NCI-H2196 treated with DMSO at 0.1 percent for 48 hours (cell line): Measurements from ENCODE around the gene SIRT3.

ENCODE experiments used
- DNase-seq: peaks from one replicate; lab custom pipeline; 2025; ENCODE audit not compliant: unreplicated experiment; lab: John Stamatoyannopoulos, UW

The SIRT3 gene

DNA sequence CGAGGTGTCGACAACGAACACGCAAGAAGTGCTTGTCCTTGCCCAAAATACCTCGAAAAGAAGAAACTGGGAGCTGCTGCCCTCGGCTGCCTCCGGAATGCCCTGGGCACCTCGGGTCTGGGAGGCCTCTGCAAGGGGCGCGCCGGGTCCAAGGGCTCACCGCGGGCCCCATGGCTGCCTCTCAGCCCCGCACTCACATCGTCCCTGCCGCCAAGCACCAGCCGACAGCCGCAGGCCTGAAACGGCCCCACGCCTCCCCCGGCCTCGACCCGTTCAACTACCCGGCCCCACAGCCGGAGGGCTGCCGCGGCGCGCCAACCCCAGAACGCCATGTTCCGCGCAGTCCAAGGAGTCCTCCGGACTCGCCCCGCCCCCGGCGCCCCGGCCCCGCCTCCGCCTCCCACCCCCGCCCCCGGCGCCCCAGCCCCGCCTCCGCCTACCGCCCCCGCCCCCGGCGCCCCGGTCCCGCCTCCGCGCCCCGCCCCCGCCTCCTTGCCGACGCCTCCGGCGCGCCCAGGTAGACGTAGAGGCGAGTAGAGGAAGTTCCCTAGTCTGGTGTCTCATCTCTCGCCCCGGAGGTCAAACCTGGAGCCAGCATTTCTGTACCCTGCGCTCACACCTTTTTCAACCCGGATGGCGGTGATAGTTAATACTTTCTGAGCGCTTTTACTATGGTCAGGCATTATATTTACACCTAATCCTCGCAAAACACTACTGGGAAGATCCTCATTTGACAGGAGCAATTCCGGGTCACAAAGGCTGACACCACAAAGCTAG lies at the start of gene SIRT3:
Gene SIRT3 (minus strand): TSS at position 346 of the 777 bp plus-strand sequence. CDS start 14 bp downstream, at position 332.
- DNase-seq, result peak; percentile 76

DNA sequence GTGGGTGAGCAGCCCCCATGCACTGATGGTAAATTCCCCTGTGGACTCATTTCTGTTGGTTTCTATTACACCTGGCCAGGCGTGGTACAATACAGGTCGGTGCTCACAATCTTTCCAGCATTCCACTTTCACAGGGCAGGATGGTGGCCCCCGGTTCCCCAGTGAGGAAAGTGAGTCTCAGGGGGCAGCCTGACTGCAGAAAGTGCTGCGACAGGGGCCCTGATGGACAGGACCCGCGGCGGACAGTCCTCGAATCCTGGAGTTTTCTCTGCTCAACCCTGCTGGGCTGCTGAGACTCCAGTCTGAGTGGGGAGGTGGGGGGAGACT lies 49.7 kb upstream of the SIRT3 start:
- no peak for DNase-seq

DNA sequence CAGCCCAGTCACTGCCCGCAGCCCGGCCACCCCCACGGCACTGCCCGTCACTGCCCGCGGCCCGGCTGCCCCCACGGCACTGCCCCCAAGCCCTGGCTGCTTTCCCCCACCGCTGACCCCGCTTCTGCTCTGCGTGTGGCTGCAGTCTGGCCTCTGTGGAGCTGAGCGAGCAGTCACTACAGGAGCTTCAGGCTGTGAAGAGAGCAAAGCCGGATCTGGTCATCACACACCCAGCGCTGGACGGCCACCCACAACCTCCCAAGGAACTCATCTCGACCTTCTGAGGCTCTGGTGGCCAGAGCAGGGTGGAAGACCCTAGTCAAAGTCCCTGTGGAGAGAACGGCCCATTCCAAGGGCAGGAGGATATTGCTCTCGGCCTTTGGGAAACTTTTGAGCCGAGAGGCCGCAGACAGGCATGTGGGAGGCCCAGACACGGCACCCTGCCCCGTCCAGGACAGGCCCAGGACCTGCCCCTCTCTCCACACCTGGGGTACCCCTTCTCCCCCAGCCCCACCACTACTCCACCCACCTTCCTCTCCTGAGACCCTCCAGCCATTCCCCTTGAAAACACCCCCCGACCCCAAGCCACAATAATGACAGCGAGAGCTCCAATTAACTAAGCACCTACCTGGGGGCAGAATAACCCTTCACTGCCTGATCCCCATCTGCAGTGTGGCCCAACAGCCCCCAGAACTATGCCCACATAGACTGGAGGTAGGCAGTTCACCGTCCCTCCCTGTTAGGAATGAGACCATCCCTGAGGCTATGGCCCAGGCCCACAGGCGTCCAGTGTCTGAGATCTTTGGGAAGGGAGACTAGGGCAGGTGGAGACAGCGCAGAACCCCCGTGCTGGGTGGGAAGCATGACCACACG lies 49.1 kb upstream of the SIRT3 start:
- no peak for DNase-seq

DNA sequence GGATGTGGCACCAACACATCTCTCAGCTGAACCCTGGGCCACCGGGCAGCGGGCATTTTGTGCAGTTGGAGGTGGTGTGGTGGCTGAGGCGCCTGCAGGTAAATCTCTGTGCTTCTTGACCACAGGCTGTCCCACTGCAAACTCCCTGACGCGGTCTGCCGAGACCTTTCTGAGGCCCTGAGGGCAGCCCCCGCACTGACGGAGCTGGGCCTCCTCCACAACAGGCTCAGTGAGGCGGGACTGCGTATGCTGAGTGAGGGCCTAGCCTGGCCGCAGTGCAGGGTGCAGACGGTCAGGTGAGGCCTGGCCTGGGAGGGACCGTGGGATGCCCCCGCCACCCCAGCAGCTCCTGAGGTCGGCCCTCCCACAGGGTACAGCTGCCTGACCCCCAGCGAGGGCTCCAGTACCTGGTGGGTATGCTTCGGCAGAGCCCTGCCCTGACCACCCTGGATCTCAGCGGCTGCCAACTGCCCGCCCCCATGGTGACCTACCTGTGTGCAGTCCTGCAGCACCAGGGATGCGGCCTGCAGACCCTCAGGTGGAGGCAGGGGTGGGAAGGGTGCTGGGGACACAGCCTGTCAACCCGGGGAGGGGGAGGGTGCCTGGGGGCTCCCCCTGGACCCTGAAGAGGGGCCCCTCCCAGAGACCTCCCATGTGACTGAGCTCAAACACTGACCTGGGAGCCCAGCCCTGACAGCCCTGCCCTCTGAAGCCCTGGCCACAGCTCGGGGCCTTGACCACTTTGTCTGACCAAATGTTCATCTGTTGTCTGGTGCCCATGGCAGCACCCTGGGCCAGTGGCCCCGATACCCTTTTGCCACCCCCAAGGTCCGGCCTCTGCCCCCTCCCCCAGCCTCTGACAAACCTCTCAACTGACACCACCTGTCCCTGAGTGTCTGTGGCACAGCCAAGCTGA lies 48.2 kb upstream of the SIRT3 start:
- no peak for DNase-seq

DNA sequence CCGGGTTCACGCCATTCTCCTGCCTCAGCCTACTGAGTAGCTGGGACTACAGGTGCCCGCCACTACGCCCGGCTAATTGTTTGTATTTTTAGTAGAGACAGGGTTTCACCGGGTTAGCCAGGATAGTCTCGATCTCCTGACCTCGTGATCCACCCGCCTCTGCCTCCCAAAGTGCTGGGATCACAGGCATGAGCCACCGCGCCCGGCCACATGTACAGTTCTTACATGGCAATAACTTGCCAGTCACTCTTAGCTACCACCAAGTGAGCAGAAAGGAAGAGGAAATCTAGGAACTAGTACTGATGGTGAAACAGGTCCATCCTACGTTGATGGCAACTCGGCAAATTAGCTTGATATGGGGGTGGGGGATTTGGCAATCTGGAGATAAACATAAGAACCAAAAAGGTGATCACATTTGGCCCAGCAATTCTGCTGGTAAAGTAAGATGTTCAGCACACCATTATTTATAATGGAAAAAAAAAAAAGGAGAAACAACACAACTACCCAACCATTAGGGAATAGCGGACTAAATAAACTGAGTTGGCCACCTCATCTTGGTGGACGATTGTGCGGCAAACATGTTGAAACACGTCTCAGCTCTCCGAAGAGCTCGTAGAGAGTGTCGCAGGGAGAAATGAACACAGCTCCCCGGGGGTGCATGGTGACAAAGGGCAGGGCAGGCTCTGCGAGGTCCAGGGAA lies 47.4 kb upstream of the SIRT3 start:
- DNase-seq, result no peak

DNA sequence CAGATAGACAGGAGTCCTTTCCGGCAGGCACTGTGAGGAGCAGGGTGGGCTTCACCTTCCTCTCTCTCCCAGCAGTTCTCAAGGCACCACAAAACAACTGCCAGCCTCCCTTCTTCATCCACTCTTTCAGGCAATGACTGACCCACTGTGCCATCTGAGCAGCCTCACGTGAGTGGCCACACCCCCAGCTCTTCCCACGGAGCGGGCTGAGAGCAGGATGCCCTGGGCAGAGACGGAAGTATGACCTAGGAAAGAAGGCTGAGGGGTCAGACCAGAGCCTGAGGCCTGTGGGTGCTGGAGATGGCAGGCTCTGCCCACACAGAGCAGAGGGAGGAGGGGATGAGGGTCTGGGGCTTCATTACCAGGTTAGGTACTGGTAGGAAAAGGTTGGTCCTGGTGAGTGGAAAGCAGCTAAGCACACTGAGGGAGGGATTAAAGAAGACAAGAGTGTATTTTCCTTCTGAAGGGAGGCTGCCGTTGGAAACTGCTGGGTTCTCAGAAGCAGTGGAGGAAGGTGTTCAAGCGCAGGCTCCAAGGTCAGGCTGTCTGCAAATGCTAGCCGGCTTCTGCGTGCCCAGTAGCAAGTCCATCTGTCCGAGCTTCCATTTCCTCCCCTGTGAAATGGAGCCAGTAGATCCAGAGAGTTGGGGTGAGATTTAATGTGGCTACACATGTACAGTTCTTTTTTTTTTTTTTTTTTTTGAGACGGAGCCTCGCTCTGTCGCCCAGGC lies 46.7 kb upstream of the SIRT3 start:
- DNase-seq, result no peak

DNA sequence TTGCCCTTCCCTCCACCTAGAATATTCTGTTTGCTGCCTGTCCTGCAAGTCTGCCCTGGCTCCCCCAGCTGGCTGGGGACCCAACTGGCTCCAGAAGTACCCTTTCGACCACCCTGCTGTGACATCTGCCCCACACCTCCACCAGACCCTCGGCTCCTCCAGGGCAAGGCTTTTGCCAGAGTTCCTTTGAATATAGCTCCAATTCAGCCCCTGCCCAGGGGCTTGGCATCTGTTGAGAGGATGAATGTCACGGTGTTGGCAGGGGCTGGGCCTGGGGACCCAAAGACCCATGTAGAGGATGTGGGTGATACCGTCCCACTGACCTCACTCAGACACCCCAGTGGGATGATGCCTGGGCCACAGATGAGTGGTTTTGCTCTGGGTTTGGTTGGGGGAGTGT lies 46.0 kb upstream of the SIRT3 start:
- DNase-seq, result no peak

DNA sequence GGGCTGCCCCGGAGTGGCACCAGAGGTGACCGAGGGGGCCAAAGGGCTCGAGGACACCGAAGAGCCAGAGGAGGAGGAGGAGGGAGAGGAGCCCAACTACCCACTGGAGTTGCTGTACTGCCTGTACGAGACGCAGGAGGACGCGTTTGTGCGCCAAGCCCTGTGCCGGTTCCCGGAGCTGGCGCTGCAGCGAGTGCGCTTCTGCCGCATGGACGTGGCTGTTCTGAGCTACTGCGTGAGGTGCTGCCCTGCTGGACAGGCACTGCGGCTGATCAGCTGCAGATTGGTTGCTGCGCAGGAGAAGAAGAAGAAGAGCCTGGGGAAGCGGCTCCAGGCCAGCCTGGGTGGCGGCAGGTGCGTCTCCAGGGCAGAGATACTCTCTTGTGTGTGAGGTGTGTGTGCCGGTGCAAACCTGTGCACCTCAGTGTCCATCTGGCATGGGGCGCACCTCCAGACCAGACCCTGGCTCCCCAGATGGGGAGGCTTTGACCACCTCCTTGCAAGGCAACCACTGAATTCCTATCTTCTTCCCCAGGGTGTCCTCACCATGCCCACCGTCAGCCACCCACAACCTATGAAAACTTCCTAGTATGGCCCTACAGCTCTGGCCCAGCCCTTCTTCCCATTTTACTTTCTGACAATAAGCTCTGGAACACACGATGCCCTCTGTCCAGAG lies 45.5 kb upstream of the SIRT3 start:
- no peak for DNase-seq

DNA sequence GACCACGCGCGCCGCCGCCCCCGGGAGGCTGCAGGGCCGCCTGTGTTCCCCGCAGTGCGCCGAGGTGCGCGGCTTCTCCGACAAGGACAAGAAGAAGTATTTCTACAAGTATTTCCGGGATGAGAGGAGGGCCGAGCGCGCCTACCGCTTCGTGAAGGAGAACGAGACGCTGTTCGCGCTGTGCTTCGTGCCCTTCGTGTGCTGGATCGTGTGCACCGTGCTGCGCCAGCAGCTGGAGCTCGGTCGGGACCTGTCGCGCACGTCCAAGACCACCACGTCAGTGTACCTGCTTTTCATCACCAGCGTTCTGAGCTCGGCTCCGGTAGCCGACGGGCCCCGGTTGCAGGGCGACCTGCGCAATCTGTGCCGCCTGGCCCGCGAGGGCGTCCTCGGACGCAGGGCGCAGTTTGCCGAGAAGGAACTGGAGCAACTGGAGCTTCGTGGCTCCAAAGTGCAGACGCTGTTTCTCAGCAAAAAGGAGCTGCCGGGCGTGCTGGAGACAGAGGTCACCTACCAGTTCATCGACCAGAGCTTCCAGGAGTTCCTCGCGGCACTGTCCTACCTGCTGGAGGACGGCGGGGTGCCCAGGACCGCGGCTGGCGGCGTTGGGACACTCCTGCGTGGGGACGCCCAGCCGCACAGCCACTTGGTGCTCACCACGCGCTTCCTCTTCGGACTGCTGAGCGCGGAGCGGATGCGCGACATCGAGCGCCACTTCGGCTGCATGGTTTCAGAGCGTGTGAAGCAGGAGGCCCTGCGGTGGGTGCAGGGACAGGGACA lies 44.8 kb upstream of the SIRT3 start:
- DNase-seq, result no peak

DNA sequence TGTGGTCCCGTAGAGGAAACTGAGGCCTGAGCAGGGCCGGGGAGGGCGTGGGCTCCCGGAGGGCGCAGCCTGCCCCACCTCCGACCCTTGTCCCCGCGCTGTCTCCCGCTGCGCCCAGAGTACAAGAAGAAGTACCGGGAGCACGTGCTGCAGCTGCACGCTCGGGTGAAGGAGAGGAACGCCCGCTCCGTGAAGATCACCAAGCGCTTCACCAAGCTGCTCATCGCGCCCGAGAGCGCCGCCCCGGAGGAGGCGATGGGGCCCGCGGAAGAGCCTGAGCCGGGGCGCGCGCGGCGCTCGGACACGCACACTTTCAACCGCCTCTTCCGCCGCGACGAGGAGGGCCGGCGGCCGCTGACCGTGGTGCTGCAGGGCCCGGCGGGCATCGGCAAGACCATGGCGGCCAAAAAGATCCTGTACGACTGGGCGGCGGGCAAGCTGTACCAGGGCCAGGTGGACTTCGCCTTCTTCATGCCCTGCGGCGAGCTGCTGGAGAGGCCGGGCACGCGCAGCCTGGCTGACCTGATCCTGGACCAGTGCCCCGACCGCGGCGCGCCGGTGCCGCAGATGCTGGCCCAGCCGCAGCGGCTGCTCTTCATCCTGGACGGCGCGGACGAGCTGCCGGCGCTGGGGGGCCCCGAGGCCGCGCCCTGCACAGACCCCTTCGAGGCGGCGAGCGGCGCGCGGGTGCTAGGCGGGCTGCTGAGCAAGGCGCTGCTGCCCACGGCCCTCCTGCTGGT lies 44.0 kb upstream of the SIRT3 start:
- peak; percentile 41 for DNase-seq

DNA sequence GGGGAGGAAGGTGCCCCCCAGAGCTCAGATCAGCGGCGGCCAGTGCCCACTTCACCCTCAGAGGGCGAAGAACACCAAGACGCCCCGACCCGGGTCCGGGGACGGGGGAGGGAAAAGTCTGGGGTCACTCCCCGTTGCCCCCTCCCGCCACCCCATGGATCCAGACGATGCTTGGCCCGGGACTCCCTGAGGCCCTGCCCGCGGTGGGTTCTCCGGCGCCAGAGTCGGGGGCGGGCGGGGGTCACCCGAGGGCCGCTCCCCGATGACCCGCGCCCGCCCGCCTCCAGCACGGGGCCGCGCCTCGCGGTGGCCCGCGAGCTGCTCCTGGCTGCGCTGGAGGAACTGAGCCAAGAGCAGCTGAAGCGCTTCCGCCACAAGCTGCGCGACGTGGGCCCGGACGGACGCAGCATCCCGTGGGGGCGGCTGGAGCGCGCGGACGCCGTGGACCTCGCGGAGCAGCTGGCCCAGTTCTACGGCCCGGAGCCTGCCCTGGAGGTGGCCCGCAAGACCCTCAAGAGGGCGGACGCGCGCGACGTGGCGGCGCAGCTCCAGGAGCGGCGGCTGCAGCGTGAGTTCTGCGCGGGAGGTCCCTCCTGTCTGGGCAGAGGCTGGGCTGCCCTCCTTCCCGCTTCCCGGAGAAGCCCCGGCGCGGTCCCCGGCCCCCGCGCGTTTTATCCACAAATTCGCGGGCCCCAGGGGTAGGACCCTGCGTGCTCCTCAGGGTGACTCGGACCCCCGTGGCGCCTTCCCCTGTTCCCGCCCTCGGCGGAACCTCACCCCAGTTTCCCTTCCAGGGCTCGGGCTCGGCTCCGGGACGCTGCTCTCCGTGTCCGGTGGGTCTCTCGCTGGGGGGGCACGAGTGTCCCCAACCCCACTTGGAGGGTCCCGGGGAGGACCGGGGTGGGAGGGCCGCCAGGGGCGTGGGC lies 43.2 kb upstream of the SIRT3 start:
- no peak for DNase-seq

DNA sequence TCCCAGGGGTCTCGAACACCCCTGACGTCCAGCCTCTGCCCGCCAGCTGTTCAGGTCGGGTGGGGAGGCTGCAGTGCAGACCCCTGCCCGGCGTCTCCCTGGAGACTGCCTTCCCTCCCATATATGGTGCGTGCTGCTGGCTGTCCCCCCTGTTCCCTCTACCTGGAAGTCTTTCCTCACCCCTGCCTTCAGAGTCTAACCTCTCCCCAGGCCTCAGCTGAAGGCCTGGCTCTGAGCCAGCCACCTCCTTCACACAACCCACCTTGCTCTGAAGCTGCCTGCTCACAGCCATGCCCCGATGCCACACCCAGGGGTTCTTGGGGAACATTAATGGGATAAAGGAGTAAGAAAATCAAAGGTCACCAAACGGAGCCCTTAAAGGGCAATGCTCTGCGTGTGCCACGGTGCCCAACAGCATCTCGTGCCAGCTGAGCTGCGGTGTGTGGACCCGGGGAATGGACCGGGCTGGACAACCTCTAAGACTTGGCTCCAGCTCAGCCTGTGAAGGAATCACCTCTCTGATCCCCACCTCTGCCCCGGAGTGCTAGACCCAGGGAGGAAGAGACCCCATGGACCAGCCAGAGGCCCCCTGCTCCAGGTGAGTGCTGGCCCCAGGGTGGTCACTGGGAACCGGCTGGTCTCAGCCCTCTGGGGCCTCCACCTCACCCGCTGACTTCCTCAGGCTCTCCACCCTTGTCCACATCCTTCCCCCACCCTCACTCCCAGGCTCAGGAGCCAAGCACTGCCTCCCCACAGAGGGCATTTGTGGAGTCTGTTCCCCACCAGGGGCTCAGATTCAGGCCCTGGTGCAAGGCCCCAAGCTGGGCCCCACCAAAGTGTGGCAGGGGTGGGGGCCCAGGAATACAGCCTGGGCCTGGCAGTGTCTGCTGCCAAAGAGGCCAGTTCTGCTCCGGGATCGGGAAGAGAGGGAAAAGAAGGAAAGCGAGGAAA lies 42.1 kb upstream of the SIRT3 start, which contains the start of gene NLRP6:
Gene NLRP6 (plus strand): TSS at position 407 of the 951 bp plus-strand sequence. CDS start 163 bp downstream, at position 570.
- no peak for DNase-seq

DNA sequence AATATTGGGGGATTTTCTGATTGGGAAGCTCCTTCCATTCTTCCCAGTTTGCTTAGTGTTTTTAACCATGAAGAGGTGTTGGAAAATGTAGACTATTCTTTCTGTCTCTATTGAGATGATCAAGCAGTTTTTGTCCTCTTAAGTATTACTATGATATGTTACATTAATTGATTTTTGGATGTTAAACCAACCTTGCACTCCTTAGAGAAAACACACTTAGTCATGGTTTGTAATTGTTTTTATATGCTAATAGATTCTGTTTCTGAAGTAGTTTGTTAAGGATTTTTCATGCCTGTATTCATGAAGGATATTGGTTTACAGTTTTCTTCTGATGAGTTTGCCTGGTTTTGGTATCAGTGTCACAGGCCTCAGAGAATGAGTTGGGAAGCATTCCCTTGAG lies 40.1 kb upstream of the SIRT3 start:
- no peak for DNase-seq

DNA sequence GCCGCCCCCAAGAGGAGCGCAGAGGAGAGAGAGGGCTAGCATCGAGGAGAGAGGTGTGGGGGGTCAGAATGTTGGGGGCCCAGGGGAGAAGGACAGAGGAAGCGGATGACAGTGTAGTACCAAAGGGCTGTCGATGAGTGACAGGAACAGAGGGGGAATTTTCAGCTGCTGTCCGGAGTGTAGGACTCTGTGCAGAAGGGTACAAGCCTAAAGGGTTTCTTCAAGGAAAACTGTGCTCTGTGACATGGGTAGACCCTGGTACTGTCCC lies 36.7 kb upstream of the SIRT3 start:
- no peak for DNase-seq

DNA sequence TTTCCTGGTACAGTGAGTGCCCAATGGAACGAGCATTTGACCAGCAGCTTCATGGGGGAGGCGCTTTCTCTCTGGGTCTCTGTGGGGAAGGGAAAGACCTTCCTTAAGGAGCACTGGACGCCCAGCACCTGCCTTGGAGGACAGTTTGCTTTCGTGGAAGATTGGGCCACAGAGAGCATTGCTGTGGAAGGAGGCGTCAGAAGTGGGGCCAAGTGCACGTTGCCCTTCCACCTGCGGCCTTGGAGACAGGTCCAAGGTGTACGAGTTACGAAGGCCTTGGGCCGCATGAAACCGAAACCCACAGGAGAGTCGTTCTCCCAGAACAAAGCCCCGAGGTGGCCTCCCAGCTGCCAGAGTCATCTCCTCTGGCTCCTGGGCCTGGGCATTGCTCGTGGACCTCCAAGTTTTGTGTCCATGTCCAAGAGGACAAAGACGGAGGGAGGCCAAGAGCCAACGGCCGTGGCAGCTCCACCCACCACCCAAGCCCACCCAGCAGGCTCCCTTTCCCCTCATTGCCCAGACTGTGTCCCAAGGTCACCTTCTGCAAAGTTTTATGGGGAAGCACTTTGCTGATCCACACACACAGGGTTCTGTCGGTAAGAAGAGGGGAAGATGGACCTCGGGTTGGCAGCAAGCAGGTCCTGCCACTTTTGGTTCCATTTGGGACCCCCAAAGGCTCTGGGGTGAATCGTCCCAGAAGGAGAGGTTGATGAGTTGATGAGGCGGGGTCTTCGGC lies 36.2 kb upstream of the SIRT3 start:
- no peak for DNase-seq
